HTR-8/SVneo (cell line): ENCODE measurements around the gene LHPP.

ENCODE experiments used
- DNase-seq: peaks from one replicate; pipeline ENCODE4 v3.0.0; 2011; ENCODE audit warnings: low spot score, mixed read lengths; ENCODE audit not compliant: insufficient read length
- FAIRE-seq: peaks from 2 replicates; lab custom pipeline; 2011; peaks lifted over from hg19 to GRCh38; lab: Jason Lieb, UNC

The LHPP gene

DNA sequence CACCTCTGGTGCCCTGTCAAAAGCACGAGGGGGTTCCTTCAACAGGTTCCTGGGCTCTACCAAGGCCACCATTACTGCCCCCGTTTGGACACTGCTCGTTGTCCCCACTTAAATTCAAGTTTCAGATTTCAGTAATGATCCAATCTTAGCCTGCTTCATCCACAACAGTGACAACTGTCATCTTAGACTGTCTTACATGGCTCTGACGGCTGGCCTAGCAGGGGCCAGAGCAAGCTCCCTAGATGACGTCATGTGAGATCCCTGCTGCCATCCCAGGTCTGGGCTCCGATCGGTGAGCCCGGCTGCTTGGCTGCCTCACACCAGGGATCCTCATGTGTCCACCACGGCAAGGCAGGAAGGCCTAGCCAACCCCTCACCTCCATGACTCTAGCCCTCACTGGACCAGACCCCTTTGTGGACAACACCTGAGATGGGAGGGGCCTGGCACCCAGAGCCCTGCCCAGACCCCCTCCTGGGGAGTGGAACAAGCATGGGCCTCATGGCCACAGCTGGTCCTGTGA is 200.1 kb downstream of the LHPP start:
- DNase-seq, result no peak
- no peak for FAIRE-seq

DNA sequence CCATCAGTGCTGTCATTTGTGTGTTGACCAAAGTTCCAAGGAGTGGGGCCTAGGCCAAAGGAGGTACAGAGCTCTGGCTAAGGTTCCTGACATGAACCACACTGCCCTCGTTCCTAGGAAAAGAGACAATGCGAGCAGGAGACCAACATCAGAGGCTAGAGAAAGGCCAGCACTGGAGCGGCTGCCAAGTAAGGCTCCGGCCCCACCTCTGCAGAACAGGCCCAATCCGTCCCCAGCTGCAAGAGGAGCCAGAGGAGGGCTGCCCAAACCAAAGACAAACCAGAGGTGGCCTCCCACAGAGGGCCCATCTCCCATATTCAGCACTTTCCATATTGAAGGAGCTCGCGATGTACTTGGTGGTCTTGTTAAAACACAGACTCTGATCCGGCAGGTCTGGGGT is 201.6 kb downstream of the LHPP start:
- FAIRE-seq (no peak), DNase-seq (no peak)
